ENCODE data around the gene OR51I2.

Gene OR51I2

DNA sequence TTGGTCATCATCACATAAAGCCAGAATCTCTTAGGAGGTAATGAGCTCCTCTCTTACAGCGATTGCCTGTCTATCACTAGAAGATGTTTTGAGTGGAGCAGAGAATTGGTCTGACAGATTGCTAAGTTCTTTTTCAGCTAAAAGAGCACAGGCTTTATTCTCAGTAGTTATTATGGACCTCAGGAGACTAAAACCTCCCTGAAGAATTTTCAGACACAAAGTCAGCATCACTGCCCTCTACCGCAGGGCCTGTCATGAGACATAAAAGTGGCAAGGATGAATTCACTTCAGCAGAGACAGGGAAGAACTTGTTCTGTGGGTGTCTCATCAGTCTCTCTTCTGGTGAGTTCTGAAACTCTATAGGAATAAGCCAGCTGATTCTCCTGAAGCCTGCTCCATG is at the start of gene OR51I2:
Gene OR51I2 (plus strand): TSS at position 301 of the 400 bp plus-strand sequence. CDS start 4,166 bp downstream, outside the sequence.
- Mint-ChIP-seq H3K9me3 (no peaks in the 10 kb centered on the region), H3K4me1 (no peaks in the 10 kb centered on the region), H3K4me3 (no peak within 1 kb of the TSS), H3K36me3 (ENCODE audit: low read depth) (no peaks in the 10 kb centered on the region), H3K27ac (no peak within 1 kb of the TSS), H3K27me3 (ENCODE audit: low read depth) (no peaks in the 10 kb centered on the region)
- no peak for TF ChIP-seq CTCF (IDR thresholded peaks at IDR 0.05; ENCODE audit: unreplicated experiment in 3 of 3)

DNA sequence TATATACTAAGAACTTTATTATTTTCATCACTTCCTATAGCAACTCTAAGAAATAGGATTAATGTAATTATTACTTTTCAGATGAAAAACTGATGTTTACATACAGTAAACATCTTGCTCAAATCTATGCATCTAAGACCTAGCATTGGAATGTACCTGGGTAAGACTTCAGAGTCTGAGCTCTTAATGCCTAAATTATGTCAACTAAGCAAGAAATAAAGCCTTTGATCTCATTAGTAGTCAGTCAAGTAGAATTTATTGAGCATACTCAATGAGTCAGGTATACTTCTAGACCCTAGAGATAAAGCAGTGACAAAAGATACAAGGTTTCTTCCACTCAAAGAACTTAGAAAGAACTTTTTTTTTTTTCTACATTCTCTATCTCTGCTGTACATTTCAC is 44.0 kb upstream of the OR51I2 start:
- no peaks in the 10 kb centered on the region for H3K9me3 Mint-ChIP-seq

DNA sequence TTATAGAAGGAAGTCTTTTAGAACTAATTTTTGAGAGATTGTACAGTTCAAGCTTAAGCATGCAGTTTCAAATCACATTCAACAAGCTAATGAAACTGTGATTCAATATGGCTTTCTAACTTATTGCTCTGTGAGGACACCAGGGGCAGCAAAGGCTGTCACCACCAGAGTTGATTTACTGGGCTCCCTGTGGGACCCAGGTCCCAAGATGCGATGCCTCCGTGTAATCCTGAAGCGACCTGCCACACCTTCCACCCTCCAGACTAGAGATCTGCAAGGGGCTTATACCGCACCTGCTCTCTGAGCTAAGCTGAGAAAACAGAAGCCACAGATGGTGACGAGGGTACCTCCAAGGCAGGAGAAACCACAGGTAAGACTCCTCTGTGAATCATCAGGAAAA is 28.1 kb upstream of the OR51I2 start:
- H3K27ac Mint-ChIP-seq: no peak overlapping the region
- H3K27me3 Mint-ChIP-seq (ENCODE audit: low read depth): no peaks in the 10 kb centered on the region

More for the DNA sequence above, 44.0 kb upstream of the OR51I2 start:
- Mint-ChIP-seq H3K4me3 (no peak overlapping the region), H3K27me3 (ENCODE audit: low read depth) (peaks cover 7% of the 10 kb centered on the region), H3K4me1 (no peaks in the 10 kb centered on the region), H3K36me3 (ENCODE audit: low read depth) (no peaks in the 10 kb centered on the region), H3K27ac (no peak overlapping the region)
- no peak for TF ChIP-seq CTCF (IDR thresholded peaks at IDR 0.05; ENCODE audit: unreplicated experiment in 3 of 3)

GRCh38 chr11:5421811-5422210 is 27.3 kb upstream of the OR51I2 start, which contains the start of gene OR51Q1:
TSS of gene OR51Q1 (plus strand) at chr11:5422111. CDS start at chr11:5422201, 90 bp downstream.
- Mint-ChIP-seq H3K4me1 (no peaks in the 10 kb centered on the region), H3K4me3 (no peak within 1 kb of the TSS), H3K27ac (no peak within 1 kb of the TSS), H3K9me3 (no peaks in the 10 kb centered on the region), H3K36me3 (ENCODE audit: low read depth) (no peaks in the 10 kb centered on the region), H3K27me3 (ENCODE audit: low read depth) (no peaks in the 10 kb centered on the region)
- no peak for TF ChIP-seq CTCF (IDR thresholded peaks at IDR 0.05; ENCODE audit: unreplicated experiment in 3 of 3)

More for the DNA sequence above, 28.1 kb upstream of the OR51I2 start:
- no peak overlapping the region for H3K4me3 Mint-ChIP-seq
- no peaks in the 10 kb centered on the region for H3K36me3 Mint-ChIP-seq (ENCODE audit: low read depth)
- TF ChIP-seq CTCF (IDR thresholded peaks at IDR 0.05; ENCODE audit: unreplicated experiment in 3 of 3): no peak
- no peaks in the 10 kb centered on the region for H3K4me1 Mint-ChIP-seq
- H3K9me3 Mint-ChIP-seq: no peaks in the 10 kb centered on the region

DNA sequence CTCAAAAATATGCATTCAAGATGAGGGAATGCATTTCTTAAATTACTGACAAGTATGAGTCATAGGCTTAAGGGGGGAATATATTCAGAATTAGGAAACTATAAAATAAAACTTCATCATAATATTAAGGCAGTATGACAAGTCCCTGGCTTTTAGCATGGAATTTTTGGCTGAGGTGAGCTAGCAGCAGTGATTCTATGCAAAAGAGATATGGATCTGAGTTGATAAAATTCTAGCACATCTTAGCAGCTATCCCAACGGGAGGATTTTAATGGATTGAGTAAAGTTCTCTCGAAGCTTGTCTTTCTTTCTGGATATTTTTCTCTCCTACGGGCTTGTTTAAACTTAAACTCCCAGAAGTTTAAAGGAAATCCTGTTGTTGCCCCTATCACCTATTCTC is 26.0 kb upstream of the OR51I2 start:
- no peaks in the 10 kb centered on the region for H3K9me3 Mint-ChIP-seq
- TF ChIP-seq CTCF (IDR thresholded peaks at IDR 0.05; ENCODE audit: unreplicated experiment in 3 of 3): no peak
- no peak overlapping the region for H3K27ac Mint-ChIP-seq
- H3K4me3 Mint-ChIP-seq: no peak overlapping the region
- no peaks in the 10 kb centered on the region for H3K27me3 Mint-ChIP-seq (ENCODE audit: low read depth)
- no peaks in the 10 kb centered on the region for H3K36me3 Mint-ChIP-seq (ENCODE audit: low read depth)
- H3K4me1 Mint-ChIP-seq: no peaks in the 10 kb centered on the region

- H3K36me3 Mint-ChIP-seq (ENCODE audit: low read depth): no peaks in the 10 kb centered on the region
- no peak within 1 kb of the TSS for H3K27ac Mint-ChIP-seq
Measured at GRCh38 chr11:5441414-5441813, 7.7 kb upstream of the OR51I2 start, which contains the start of gene OR51I1. TSS of gene OR51I1 (minus strand) at chr11:5441514. CDS start at chr11:5441514, 0 bp downstream.

More at GRCh38 chr11:5441414-5441813, 7.7 kb upstream of the OR51I2 start, which contains the start of gene OR51I1:
- Mint-ChIP-seq H3K27me3 (ENCODE audit: low read depth) (no peaks in the 10 kb centered on the region), H3K9me3 (no peaks in the 10 kb centered on the region), H3K4me1 (no peaks in the 10 kb centered on the region), H3K4me3 (no peak within 1 kb of the TSS)
- no peak for TF ChIP-seq CTCF (IDR thresholded peaks at IDR 0.05; ENCODE audit: unreplicated experiment in 3 of 3)
